ENCODE results near the gene GRIP2.

Gene GRIP2

DNA sequence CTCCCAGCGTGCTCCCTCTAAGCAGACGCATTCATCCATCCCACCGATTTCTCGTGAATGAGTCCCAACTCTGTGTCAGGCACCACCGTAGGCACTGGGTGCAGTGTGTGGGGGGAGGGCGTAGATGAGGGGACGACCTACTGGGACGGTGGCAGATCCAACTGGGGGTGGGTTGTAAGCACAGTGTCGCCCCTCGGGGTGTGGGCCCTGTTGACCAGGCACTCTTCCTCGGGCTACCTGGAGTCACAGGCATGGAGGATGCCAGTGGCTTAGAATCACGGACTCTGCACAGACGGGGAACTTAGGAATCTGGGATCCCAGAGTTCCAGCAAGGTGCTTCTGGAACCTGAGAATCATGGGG, 71.5 kb downstream of the GRIP2 start:
- Histone ChIP-seq H3K4me3 (ENCODE audit: low read depth in 1 of 2, low read length in 2 of 2) (no peak overlapping the region), H3K27ac (ENCODE audit: low read length) (no peak overlapping the region), H3K9me3 (ENCODE audit: control insufficient read depth in 1 of 2, low read length in 2 of 2) (no peaks in the 10 kb centered on the region), H3K36me3 (ENCODE audit: control insufficient read depth in 1 of 2, insufficient read depth in 2 of 2, low read length in 2 of 2) (peaks cover 8 to 27% of the 10 kb centered on the region in 2 donors), H3K27me3 (ENCODE audit: low read depth, low read length) (no peaks in the 10 kb centered on the region), H3K4me1 (ENCODE audit: control insufficient read depth in 1 of 2, insufficient read depth in 2 of 2, low read length in 2 of 2) (peaks cover 0 to 4% of the 10 kb centered on the region in 2 donors)

DNA sequence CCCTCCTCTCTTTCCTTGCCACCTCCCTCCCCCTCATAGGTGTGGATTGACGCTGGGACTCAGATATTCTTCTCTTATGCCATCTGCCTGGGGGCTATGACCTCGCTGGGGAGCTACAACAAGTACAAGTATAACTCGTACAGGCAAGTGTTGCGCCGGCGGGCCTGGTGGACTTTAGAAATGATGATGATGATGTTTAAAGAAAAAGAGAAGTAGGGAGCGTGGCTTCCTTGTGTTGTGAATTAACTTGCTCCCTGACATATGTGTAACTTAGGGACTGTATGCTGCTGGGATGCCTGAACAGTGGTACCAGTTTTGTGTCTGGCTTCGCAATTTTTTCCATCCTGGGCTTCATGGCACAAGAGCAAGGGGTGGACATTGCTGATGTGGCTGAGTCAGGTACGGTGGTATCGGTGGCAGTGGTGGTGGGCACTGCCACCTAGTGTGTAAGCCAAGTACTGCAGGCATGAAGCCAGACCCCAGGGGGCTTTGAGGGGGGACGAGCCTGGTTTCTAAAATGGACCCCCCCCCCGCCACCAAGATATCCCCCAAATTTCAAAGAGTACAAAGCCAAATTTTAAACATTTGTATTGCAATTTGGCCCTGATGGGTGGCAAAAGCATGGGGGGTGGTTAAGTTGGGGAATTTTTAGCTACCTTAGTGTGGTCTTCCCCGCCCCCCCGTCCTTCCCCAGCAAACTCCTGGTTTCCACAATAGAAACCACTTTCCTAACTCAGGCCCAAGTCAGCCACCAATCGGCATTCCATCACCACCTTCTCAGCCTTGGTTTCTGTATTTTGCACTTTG, 72.1 kb downstream of the GRIP2 start:
- Histone ChIP-seq H3K36me3 (ENCODE audit: control insufficient read depth in 1 of 2, insufficient read depth in 2 of 2, low read length in 2 of 2) (peaks cover 8 to 33% of the 10 kb centered on the region in 2 donors), H3K9me3 (ENCODE audit: control insufficient read depth in 1 of 2, low read length in 2 of 2) (no peaks in the 10 kb centered on the region)

GRCh38 chr3:14466179-14466903, 73.8 kb downstream of the GRIP2 start:
- Histone ChIP-seq H3K9me3 (ENCODE audit: control insufficient read depth in 1 of 2, low read length in 2 of 2) (no peaks in the 10 kb centered on the region), H3K4me1 (ENCODE audit: control insufficient read depth in 1 of 2, insufficient read depth in 2 of 2, low read length in 2 of 2) (peaks cover 0 to 7% of the 10 kb centered on the region in 2 donors), H3K36me3 (ENCODE audit: control insufficient read depth in 1 of 2, insufficient read depth in 2 of 2, low read length in 2 of 2) (peaks cover 6 to 20% of the 10 kb centered on the region in 2 donors), H3K27me3 (ENCODE audit: low read depth, low read length) (no peaks in the 10 kb centered on the region), H3K27ac (ENCODE audit: low read length) (no peak overlapping the region), H3K4me3 (ENCODE audit: low read depth in 1 of 2, low read length in 2 of 2) (no peak overlapping the region)

More for the DNA sequence above, 72.1 kb downstream of the GRIP2 start:
- H3K4me3 ChIP-seq (ENCODE audit: low read depth in 1 of 2, low read length in 2 of 2), result no peak overlapping the region
- H3K27ac ChIP-seq (ENCODE audit: low read length), result no peak overlapping the region
- no peaks in the 10 kb centered on the region for H3K4me1 ChIP-seq (ENCODE audit: control insufficient read depth in 1 of 2, insufficient read depth in 2 of 2, low read length in 2 of 2)
- no peaks in the 10 kb centered on the region for H3K27me3 ChIP-seq (ENCODE audit: low read depth, low read length)

DNA sequence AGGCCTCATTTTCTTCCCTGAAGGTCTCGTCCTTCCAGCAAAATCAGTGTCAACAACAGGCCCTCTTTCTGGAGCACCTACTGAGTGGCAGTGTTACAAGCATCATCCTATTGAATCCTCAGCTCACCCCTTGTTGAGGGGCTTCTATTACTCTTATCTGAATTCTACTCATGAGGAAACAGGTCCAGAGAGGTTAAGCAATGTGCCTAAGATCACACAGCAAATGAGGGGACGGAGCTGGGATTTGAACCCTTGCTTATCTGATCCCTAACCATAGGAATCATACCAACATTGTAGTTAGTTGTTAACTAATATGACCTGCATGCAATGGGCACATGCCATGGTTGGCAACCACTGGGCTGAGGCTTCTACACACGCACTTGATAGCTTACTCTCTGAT, 74.7 kb downstream of the GRIP2 start:
- Histone ChIP-seq H3K4me3 (ENCODE audit: low read depth in 1 of 2, low read length in 2 of 2) (no peak overlapping the region), H3K27me3 (ENCODE audit: low read depth, low read length) (no peaks in the 10 kb centered on the region), H3K9me3 (ENCODE audit: control insufficient read depth in 1 of 2, low read length in 2 of 2) (no peaks in the 10 kb centered on the region), H3K27ac (ENCODE audit: low read length) (no peak overlapping the region), H3K36me3 (ENCODE audit: control insufficient read depth in 1 of 2, insufficient read depth in 2 of 2, low read length in 2 of 2) (peaks cover 3 to 20% of the 10 kb centered on the region in 2 donors), H3K4me1 (ENCODE audit: control insufficient read depth in 1 of 2, insufficient read depth in 2 of 2, low read length in 2 of 2) (peaks cover 0 to 16% of the 10 kb centered on the region in 2 donors)

- Histone ChIP-seq H3K36me3 (ENCODE audit: control insufficient read depth in 1 of 2, insufficient read depth in 2 of 2, low read length in 2 of 2) (peaks cover 0 to 16% of the 10 kb centered on the region in 2 donors), H3K9me3 (ENCODE audit: control insufficient read depth in 1 of 2, low read length in 2 of 2) (no peaks in the 10 kb centered on the region), H3K27me3 (ENCODE audit: low read depth, low read length) (no peaks in the 10 kb centered on the region), H3K4me1 (ENCODE audit: control insufficient read depth in 1 of 2, insufficient read depth in 2 of 2, low read length in 2 of 2) (peaks cover 0 to 16% of the 10 kb centered on the region in 2 donors), H3K27ac (ENCODE audit: low read length) (no peak overlapping the region), H3K4me3 (ENCODE audit: low read depth in 1 of 2, low read length in 2 of 2) (no peak overlapping the region)
These were observed 75.6 kb downstream of the GRIP2 start for GRCh38 chr3:14464521-14464920.

DNA sequence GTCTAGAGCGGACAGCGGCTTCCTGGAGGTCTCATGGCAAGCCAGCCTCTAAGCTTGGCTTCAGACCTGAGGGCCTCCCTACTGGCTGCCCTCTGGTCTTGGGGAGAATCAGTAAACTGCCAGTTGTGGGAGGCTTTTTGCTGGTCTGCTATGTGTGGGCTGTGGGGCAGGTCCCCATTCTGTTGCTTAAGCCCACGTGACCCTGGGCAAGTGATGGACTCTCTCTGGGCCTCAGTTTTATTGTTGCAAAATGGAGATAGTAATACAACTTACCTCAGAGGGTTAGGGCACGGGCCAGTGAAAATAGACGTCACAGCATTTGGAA, 76.0 kb downstream of the GRIP2 start:
- peaks cover 0 to 16% of the 10 kb centered on the region in 2 donors for H3K36me3 ChIP-seq (ENCODE audit: control insufficient read depth in 1 of 2, insufficient read depth in 2 of 2, low read length in 2 of 2)
- no peaks in the 10 kb centered on the region for H3K9me3 ChIP-seq (ENCODE audit: control insufficient read depth in 1 of 2, low read length in 2 of 2)
- no peaks in the 10 kb centered on the region for H3K27me3 ChIP-seq (ENCODE audit: low read depth, low read length)
- H3K4me1 ChIP-seq (ENCODE audit: control insufficient read depth in 1 of 2, insufficient read depth in 2 of 2, low read length in 2 of 2), result peaks cover 0 to 16% of the 10 kb centered on the region in 2 donors
- H3K27ac ChIP-seq (ENCODE audit: low read length), result no peak overlapping the region
- H3K4me3 ChIP-seq (ENCODE audit: low read depth in 1 of 2, low read length in 2 of 2), result no peak overlapping the region

- Histone ChIP-seq H3K36me3 (ENCODE audit: control insufficient read depth in 1 of 2, insufficient read depth in 2 of 2, low read length in 2 of 2) (peaks cover 0 to 16% of the 10 kb centered on the region in 2 donors), H3K27me3 (ENCODE audit: low read depth, low read length) (no peaks in the 10 kb centered on the region), H3K27ac (ENCODE audit: low read length) (no peak overlapping the region), H3K9me3 (ENCODE audit: control insufficient read depth in 1 of 2, low read length in 2 of 2) (no peaks in the 10 kb centered on the region), H3K4me1 (ENCODE audit: control insufficient read depth in 1 of 2, insufficient read depth in 2 of 2, low read length in 2 of 2) (peaks cover 0 to 16% of the 10 kb centered on the region in 2 donors), H3K4me3 (ENCODE audit: low read depth in 1 of 2, low read length in 2 of 2) (no peak overlapping the region)
These were observed 76.6 kb downstream of the GRIP2 start for GRCh38 chr3:14463330-14464140.

DNA sequence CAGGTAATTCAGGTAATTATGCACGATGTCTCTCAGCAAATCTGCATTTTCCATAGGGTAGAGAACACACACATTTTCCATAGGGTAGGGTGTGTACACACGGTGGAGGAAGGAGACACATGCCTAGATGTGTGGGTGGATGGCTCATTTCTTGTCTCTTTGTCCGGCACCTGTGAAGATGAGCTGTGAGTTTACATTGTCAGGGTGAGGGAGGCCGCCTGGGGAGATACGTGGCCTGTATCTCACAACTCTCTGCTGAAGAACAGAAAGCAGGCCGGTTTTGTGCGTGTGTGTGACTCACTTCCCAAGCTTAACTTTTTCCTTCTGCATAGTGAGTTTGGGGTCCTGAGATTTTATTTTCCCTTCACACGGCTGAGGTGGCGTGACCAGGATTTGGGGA, 77.4 kb downstream of the GRIP2 start:
- Histone ChIP-seq H3K4me1 (ENCODE audit: control insufficient read depth in 1 of 2, insufficient read depth in 2 of 2, low read length in 2 of 2) (peaks cover 0 to 16% of the 10 kb centered on the region in 2 donors), H3K9me3 (ENCODE audit: control insufficient read depth in 1 of 2, low read length in 2 of 2) (no peaks in the 10 kb centered on the region), H3K27me3 (ENCODE audit: low read depth, low read length) (no peaks in the 10 kb centered on the region), H3K4me3 (ENCODE audit: low read depth in 1 of 2, low read length in 2 of 2) (no peak overlapping the region), H3K36me3 (ENCODE audit: control insufficient read depth in 1 of 2, insufficient read depth in 2 of 2, low read length in 2 of 2) (peaks cover 0 to 16% of the 10 kb centered on the region in 2 donors), H3K27ac (ENCODE audit: low read length) (no peak overlapping the region)

DNA sequence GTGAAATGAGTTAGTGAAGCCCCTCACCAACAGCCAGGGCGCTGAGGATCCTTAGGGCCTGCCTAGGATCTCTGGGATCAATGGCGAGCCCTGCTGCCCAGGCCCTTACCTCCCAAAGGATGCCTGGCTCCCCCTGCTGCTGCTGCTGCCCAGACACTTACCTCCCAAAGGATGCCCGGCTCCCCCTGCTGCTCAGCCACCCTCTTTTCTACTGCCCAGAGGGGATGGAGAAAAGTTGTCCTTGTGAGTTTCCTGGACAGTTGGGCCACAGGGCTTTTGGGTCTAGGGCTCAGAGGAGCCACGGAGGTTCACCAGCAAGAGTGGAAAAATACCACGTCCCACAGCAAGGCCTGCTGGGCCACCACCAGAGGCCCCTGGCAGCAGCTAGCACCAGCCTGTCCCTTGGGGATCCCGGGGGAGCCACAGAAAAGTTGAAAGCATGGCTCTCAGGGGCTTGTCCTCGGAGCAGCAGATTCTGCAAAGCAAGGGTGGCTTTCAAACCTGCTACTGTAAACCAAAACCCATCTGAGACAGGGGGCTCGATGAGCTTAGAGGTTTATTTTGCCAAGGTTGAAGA, 78.3 kb downstream of the GRIP2 start:
- Histone ChIP-seq H3K4me1 (ENCODE audit: control insufficient read depth in 1 of 2, insufficient read depth in 2 of 2, low read length in 2 of 2) (peaks cover 0 to 16% of the 10 kb centered on the region in 2 donors), H3K4me3 (ENCODE audit: low read depth in 1 of 2, low read length in 2 of 2) (no peak overlapping the region), H3K27ac (ENCODE audit: low read length) (no peak overlapping the region), H3K36me3 (ENCODE audit: control insufficient read depth in 1 of 2, insufficient read depth in 2 of 2, low read length in 2 of 2) (peaks cover 0 to 16% of the 10 kb centered on the region in 2 donors), H3K27me3 (ENCODE audit: low read depth, low read length) (no peaks in the 10 kb centered on the region), H3K9me3 (ENCODE audit: control insufficient read depth in 1 of 2, low read length in 2 of 2) (no peaks in the 10 kb centered on the region)

DNA sequence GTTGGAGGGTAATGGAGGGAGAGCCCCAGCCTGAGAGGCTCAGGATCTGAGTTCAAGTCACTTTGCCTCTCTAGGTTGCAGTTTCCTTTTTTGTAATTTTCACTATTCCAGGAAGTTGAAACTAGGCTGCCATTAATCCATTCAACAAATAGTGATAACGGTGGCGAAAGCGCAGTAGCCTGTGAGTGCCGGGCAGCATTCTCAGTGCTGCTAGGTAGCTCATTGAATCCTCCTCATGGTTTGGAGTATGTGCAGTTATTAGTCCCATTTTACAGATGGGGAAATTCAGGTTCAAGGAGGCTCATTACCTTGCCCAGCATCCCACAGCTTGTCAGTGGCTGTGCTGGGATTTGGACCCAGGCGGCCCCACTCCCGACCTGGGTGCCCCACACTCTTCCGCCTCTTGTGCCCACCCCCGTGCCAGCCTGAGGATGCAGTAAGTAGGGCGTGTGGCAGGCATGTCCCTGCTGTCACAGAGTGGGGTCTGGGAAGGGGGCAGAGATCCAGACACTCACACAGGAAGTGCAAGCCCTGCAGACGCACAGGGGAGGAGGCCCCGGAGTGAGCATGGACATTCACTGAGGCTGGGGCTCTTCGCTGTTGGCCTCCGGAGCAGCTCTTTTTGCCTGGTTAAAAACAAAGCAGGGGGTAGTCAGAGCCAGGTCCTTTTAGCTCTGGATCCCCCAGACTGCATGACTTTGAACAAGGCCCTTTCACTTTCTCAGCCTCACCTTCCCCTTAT, 79.0 kb downstream of the GRIP2 start:
- peaks cover 2 to 10% of the 10 kb centered on the region in 2 donors for H3K36me3 ChIP-seq (ENCODE audit: control insufficient read depth in 1 of 2, insufficient read depth in 2 of 2, low read length in 2 of 2)
- no peak overlapping the region for H3K4me3 ChIP-seq (ENCODE audit: low read depth in 1 of 2, low read length in 2 of 2)
- no peaks in the 10 kb centered on the region for H3K27me3 ChIP-seq (ENCODE audit: low read depth, low read length)
- H3K4me1 ChIP-seq (ENCODE audit: control insufficient read depth in 1 of 2, insufficient read depth in 2 of 2, low read length in 2 of 2), result peaks cover 0 to 16% of the 10 kb centered on the region in 2 donors
- no peaks in the 10 kb centered on the region for H3K9me3 ChIP-seq (ENCODE audit: control insufficient read depth in 1 of 2, low read length in 2 of 2)
- no peak overlapping the region for H3K27ac ChIP-seq (ENCODE audit: low read length)

Data from muscle layer of duodenum (tissue), 2 donors.